GM12878 (cell line): ENCODE data around the gene SMIM1. TPM values are rescaled to one million over a fixed set of nuclear protein-coding genes. Genes with fewer than 3 reads are reported as not detected.

Source experiments
- ATAC-seq: fragments of 200-7000 bp; cut with Tn5 transposase; 3 replicates; pipeline ENCODE4 v1.9.1; 2020; ENCODE audit warnings: mild to moderate bottlenecking, moderate library complexity
- BruUV-seq: library from RNA; stranded (reverse); fragments of 400-500 nt; replicated peaks from 2 replicates; lab custom pipeline; 2021; lab: Mats Ljungman, UMichigan
- CTCF ChIA-PET: fragments of 300-600 bp; sonication (Branson Sonifier 250); formaldehyde crosslinking; extraction: SDS; loops from one replicate; lab custom pipeline; 2021; ENCODE audit warnings: inconsistent platforms; lab: Yijun Ruan, JAX
- POLR2A ChIA-PET: fragments of 350-600 bp; formaldehyde crosslinking; extraction: SDS; loops from one replicate; lab custom pipeline; 2021; ENCODE audit warnings: inconsistent platforms; lab: Charles Lee
- RAD21 ChIA-PET: fragments of 300-600 bp; sonication (Branson Sonifier 250); formaldehyde crosslinking; loops from one replicate; lab custom pipeline; 2023; ENCODE audit warnings: antibody characterized with exemption; ENCODE audit not compliant: unreplicated experiment; lab: Charles Lee
- SMC1A ChIA-PET: fragments of 300-600 bp; sonication (Branson Sonifier 250); formaldehyde crosslinking; loops from one replicate; lab custom pipeline; 2023; ENCODE audit not compliant: unreplicated experiment, uncharacterized antibody; lab: Charles Lee
- DNase-seq: peaks from one replicate; pipeline ENCODE4 v3.0.0-alpha.2; 2011; ENCODE audit warnings: low read depth, low spot score
- FAIRE-seq: peaks from 3 replicates; lab custom pipeline; 2011; peaks lifted over from hg19 to GRCh38; lab: Jason Lieb, UNC
- H2AFZ ChIP-seq: 2 replicates; pipeline ENCODE4 v1.6.0; 2011; ENCODE audit warnings: low read depth, low read length, control low read depth; ENCODE audit not compliant: control insufficient read depth
- H3K27ac ChIP-seq: 2 replicates; pipeline ENCODE4 v1.5.1; 2011; ENCODE audit warnings: control low read depth; ENCODE audit not compliant: control insufficient read depth, insufficient read depth
- H3K27me3 ChIP-seq, 2 experiments: replicated peaks in 1 of 2; 2 replicates each; pipeline versions ENCODE4 v1.6.0 to v1.6.1; 2011; ENCODE audit warnings: low read length in 1 of 2; ENCODE audit not compliant: control insufficient read depth in 2 of 2, insufficient read depth in 2 of 2
- H3K36me3 ChIP-seq, 2 experiments: 2 replicates each; pipeline ENCODE4 v1.5.1; 2011; ENCODE audit warnings: low read length in 1 of 2; ENCODE audit not compliant: control insufficient read depth in 2 of 2, insufficient read depth in 2 of 2
- H3K4me1 ChIP-seq: 2 replicates; pipeline ENCODE4 v1.6.1; 2011; ENCODE audit warnings: mild to moderate bottlenecking, low read length, moderate library complexity, mixed read lengths; ENCODE audit not compliant: control insufficient read depth, insufficient read depth
- H3K4me2 ChIP-seq: 2 replicates; pipeline ENCODE4 v1.6.0; 2011; ENCODE audit warnings: control low read depth; ENCODE audit not compliant: control insufficient read depth, insufficient read depth
- H3K4me3 ChIP-seq: fragments of 200-600 bp; sonication (generic); 2 replicates; pipeline ENCODE4 v1.5.1; 2016
- H3K79me2 ChIP-seq: 2 replicates; pipeline ENCODE4 v1.6.0; 2011; ENCODE audit warnings: low read length; ENCODE audit not compliant: control insufficient read depth, insufficient read depth
- H3K9ac ChIP-seq: 2 replicates; pipeline ENCODE4 v1.8.0; 2011; ENCODE audit warnings: low read length, control low read depth, mixed read lengths; ENCODE audit not compliant: control insufficient read depth, insufficient read depth
- H3K9me3 ChIP-seq: replicated peaks from 3 replicates; pipeline ENCODE4 v1.5.1; 2011; ENCODE audit warnings: mild to moderate bottlenecking, low read length; ENCODE audit not compliant: control insufficient read depth, insufficient read depth
- H4K20me1 ChIP-seq: 2 replicates; pipeline ENCODE4 v1.6.0; 2011; ENCODE audit not compliant: control insufficient read depth, insufficient read depth
- CUX1 ChIP-seq: IDR thresholded peaks from 2 replicates; pipeline ENCODE4 v1.6.1; 2012; ENCODE audit warnings: improper control_type of control experiment, low read depth, low read length; ENCODE audit not compliant: insufficient replicate concordance
- WGBS: methylation state at CpG from one replicate; pipeline ENCODE4 v1.1.6; 2016; ENCODE audit warnings: low lambda C conversion rate; ENCODE audit not compliant: insufficient replicate concordance, insufficient coverage; ENCODE audit errors: missing lambda C conversion rate; 5-methylcytosine and 5-hydroxymethylcytosine counted together
- in situ Hi-C: fragments of 300-500 bp; cut with MboI; formaldehyde crosslinking; loops from 9 replicates; pipeline ENCODE4 v1.14.3; 2018; ENCODE audit warnings: mixed read lengths
- intact Hi-C: fragments of 100-400 bp; cut with micrococcal nuclease; formaldehyde crosslinking; loops from one replicate; pipeline ENCODE4 v1.14.2; 2022; ENCODE audit not compliant: unreplicated experiment
- polyA plus RNA-seq, 11 experiments: library from polyadenylated mRNA; depleted of rRNA in 4 of 11; unstranded in 6 of 11; stranded (reverse) in 5 of 11; fragments of >200 nt; fragmentation: Nextera tagmentation in 4 of 11; fragmentation: Illumina TruSeq in 1 of 11; extraction: Ambion mirVana in 4 of 11; extraction: Trizol in 1 of 11; gene quantifications; 1 replicate in 1 of 11; 2 replicates in 10 of 11; pipeline versions ENCODE4 v1.2.1 to v1.2.3, GENCODE V29; 2011 to 2016; ENCODE audit warnings: inconsistent platforms in 2 of 11, missing spikeins in 2 of 11, low read depth in 1 of 11
- total RNA-seq, 4 experiments: library from RNA; depleted of rRNA in 3 of 4; stranded (reverse); fragments of >200 nt in 3 of 4; fragmentation: Illumina TruSeq in 1 of 4; extraction: Trizol in 1 of 4; gene quantifications; 2 replicates each; pipeline versions ENCODE4 v1.2.1 to v1.2.3, GENCODE V29; 2013 to 2021

Gene SMIM1
- total and polyA plus RNA-seq, 10 of the 15 experiments (the other 5 are each of a cell fraction or from before 2014, with no cell fraction given), result 0.30 to 0.37 TPM; not detected in 8

- RAD21 ChIA-PET, result no interaction called here
- TF ChIP-seq CUX1, result no peak
- TF ChIP-seq, all 136 proteins: peak for 0
- peaks cover 13 to 17% of the 10 kb centered on the region in 2 experiments for H3K36me3 ChIP-seq
- ChIA-PET CTCF (no interaction called here), SMC1A (no interaction called here), POLR2A (no interaction called here)
- intact Hi-C loops (no loop called here), in situ Hi-C loops (no loop called here)
- H3K4me1 ChIP-seq, result peaks cover 11% of the 10 kb centered on the region
- no peaks in the 10 kb centered on the region for H4K20me1 ChIP-seq
- H3K4me3 ChIP-seq, result no peak overlapping the region
- no TSS peak for BruUV-seq
- ATAC-seq (no peak), FAIRE-seq (no peak), DNase-seq (no peak)
- no peaks in the 10 kb centered on the region for H3K79me2 ChIP-seq
- WGBS, result 94% methylated on average over 20 of the region's 20 CpGs
- no peaks in the 10 kb centered on the region for H3K27me3 ChIP-seq
- H3K27ac ChIP-seq, result no peak overlapping the region
- no peak overlapping the region for H3K9ac ChIP-seq
- H3K9me3 ChIP-seq, result no peaks in the 10 kb centered on the region
- no peak overlapping the region for H3K4me2 ChIP-seq
- H2AFZ ChIP-seq, result no peak overlapping the region
Measured at GRCh38 chr1:3779912-3780416, 7.4 kb downstream of the SMIM1 start.
